Hippocampal formation (tissue), 2 donors: Measurements from ENCODE around the gene IL17REL.
A peak's percentile ranks its signal among the peaks of the same experiment; 100 is the strongest.

Experiments used
- DNase-seq, 2 donors: peaks; one replicate each; lab custom pipeline; 2025; lab: John Stamatoyannopoulos, UW

The IL17REL gene

GRCh38 chr22:50002791-50003190 is 9.8 kb downstream of the IL17REL start:
- no peak for DNase-seq

- DNase-seq: no peak
These were observed 11.0 kb downstream of the IL17REL start for GRCh38 chr22:50001388-50002231.

- DNase-seq: no peak
These were observed 11.8 kb downstream of the IL17REL start for GRCh38 chr22:50000587-50001387.

- DNase-seq: no peak
These were observed 12.5 kb downstream of the IL17REL start for GRCh38 chr22:49999946-50000586.

GRCh38 chr22:49999063-49999945 is 13.3 kb downstream of the IL17REL start:
- DNase-seq: no peak

- no peak for DNase-seq
These were observed 13.9 kb downstream of the IL17REL start for GRCh38 chr22:49998718-49999062.

- no peak for DNase-seq
These were observed 14.4 kb downstream of the IL17REL start for GRCh38 chr22:49997932-49998717.

- DNase-seq: no peak
These were observed 15.3 kb downstream of the IL17REL start for GRCh38 chr22:49997251-49997599.

DNA sequence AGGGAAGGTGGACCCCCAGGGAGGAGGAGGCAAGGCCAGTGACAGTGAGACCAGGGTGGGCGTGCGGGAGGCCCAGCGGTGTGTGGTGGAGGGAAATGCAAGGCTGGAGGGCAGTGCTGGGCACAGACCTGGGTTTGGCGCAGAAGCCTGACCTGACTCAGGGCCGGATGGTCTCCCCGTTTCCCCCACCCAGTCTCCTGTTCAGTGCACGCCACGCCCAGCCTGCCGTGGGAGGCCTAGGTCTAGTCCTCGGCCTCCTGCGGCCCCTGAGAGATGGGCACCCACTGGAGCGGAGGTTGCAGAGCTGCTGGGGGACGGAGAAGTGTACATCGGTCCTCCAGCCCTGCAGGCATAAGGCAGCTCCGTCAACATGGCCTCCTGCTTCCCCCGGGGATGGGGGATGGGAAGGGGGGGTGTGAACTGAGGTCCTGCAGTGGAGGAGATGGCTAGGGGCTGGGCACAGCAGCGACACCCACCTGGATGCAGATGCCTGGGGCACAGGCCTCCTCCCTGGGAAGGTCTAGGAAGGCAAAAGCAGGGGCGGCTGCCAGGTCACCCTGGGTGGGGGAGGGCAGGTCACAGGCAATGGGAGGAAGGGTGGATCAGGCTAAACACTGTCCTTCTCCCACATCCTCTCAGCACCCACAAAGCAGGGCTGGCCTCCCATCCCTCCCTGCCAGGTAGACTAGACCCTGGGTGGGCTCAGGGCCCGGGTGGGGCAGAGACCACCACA is 15.9 kb downstream of the IL17REL start:
- no peak for DNase-seq

DNA sequence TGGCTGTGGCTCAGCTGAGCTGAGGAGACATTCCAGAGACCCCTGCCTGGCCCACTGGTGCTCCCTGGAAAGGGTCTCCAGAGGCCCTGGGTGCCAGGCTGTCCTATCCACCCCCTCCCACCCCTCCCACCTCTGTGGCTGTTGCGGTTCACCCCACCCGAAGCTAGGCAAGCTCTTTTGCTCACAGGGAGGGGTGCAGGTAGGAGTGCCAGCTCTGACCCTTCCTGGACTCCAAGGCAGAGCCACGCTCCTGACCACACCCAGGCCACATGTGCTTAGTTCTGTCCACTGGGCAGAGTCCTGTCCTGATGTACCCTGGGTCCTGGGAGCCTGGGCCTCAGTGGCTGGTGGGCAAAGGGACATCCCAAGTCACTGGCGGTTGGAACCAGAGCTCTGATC is 16.4 kb downstream of the IL17REL start:
- no peak for DNase-seq

DNA sequence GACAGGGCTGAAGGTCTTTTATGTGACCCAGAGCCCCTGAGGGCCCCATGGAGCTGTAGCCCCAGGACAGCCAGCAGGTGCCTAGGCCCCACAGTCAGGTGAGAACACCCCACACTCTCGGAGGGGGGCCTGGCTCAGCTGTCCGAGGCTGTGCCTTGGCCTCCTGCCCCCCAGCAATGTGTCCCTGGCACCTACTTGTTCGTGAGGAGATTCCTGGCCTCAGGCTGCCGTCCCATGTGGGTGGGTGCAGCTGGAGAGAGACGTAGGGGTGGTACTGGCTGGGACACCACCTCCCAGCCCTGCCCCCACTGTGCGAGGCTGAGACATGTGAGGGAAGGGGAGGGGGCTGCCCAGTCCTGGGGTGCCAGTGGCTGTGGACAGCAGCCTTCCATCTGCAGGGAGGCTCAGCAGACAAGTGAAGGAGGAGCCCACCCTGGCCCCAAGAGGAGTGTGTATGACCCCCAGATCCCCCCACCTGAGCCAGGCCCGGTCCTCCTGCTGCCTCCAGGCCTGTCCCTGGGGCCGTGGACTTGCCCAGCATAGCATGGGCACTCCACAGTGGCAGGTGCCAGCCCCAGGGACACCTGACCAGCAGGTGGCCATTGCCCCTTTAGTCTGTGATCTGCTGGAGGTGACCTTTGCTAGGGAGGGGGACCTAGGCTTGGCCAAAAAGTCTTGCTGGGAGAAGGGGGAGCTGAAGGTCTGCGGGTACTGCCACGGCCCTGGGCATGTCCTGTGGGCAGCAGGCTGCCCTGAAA is 17.0 kb downstream of the IL17REL start:
- no peak for DNase-seq

- no peak for DNase-seq
These were observed 17.6 kb downstream of the IL17REL start for GRCh38 chr22:49995041-49995360.

DNA sequence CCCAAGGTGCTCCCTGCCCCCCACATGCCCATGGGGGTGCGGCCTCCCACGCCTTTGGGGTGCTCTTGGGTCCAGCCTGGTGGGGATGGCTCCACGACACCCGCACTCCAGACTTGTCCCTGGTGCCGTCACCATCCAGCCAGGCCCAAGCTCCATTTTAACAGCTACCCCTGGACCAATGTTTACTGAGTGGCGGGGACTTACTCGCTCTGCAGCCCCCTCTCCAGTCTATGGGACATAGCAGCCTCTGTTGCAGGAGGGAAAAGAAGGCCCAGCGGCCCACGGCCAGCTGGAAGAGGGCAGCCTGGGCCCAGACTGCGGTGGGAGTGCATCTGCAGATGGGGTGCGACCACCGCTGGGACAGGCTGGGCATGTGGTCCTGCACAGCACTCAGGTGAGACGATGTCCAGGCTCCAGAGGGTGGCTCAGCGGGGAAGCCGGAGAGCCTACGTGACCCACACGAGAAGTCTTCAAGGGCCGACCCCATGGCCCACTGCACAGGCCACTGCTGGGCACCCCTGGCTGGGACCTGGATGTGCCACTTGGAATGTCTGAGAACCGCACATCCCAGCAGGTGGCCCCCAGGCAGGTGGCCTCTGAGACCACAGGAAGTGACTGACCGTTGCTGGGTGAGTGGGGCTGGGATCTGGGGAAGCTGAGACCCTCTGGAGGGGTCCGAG is 18.1 kb downstream of the IL17REL start:
- DNase-seq: no peak

GRCh38 chr22:49993649-49994360 is 18.8 kb downstream of the IL17REL start:
- no peak for DNase-seq

- DNase-seq: peak; percentile 76 to 87
These were observed 19.5 kb downstream of the IL17REL start for GRCh38 chr22:49992921-49993648.

DNA sequence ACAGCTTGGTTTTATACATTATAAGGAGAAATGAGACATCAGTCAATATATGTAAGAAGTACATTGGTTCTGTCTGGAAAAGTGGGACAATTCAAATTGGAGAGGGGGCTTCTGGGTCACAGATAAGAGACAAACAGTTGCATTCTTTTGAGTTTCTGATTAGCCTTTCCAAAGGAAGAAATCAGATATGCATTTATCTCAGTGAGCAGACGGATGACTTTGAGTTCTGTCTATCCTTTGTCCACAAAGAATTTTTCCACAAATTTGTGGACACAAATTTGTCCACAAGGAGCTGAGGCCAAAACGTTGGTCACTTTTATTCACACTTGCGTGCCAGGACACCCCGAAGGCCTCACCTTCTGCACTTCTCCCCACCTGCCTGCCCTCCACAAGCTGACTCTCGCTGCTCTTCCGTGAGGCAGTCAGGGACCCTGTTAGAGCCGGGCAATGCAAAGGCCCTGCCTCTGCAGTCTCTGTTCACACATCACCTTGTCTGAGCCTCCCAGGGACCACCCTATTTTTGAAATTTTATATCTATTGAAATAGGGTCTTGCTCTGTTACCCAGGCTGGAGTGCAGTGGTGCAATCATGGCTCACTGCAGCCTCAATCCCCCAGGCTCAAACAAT is 20.5 kb downstream of the IL17REL start:
- DNase-seq: no peak

GRCh38 chr22:49991167-49991566 is 21.4 kb downstream of the IL17REL start:
- no peak for DNase-seq
